ENCODE data around the gene GYPC.
"Not testable (repeated sequence)": the region's sequence is repeated elsewhere in the genome, so short reads cannot be mapped to it uniquely, and the experiment has no call there.

The GYPC gene

GRCh38 chr2:126643972-126644371 lies 12.0 kb upstream of the GYPC start:
- Mint-ChIP-seq H3K27me3 (no peaks in the 10 kb centered on the region), H3K9me3 (peaks cover 9% of the 10 kb centered on the region), H3K27ac (peak overlapping the region; percentile 88), H3K36me3 (peaks cover 5% of the 10 kb centered on the region), H3K4me1 (peaks cover 20% of the 10 kb centered on the region), H3K4me3 (no peak overlapping the region)
- ATAC-seq = no peak

- Mint-ChIP-seq H3K36me3 (peaks cover 5% of the 10 kb centered on the region), H3K9me3 (peaks cover 9% of the 10 kb centered on the region), H3K4me3 (peak overlapping the region; percentile 46), H3K27ac (peak overlapping the region; percentile 88), H3K27me3 (no peaks in the 10 kb centered on the region), H3K4me1 (peaks cover 20% of the 10 kb centered on the region)
- ATAC-seq = peak; percentile 97
These were observed 11.2 kb upstream of the GYPC start for GRCh38 chr2:126644630-126645191.

GRCh38 chr2:126645211-126645618 lies 10.7 kb upstream of the GYPC start:
- ATAC-seq = peak; percentile 85

GRCh38 chr2:126646026-126646425 lies 9.9 kb upstream of the GYPC start:
- H3K9me3 Mint-ChIP-seq = peaks cover 13% of the 10 kb centered on the region
- H3K4me3 Mint-ChIP-seq = no peak overlapping the region
- no peak for ATAC-seq

More at GRCh38 chr2:126645211-126645618, 10.7 kb upstream of the GYPC start:
- Mint-ChIP-seq H3K4me3 (no peak overlapping the region), H3K9me3 (peaks cover 9% of the 10 kb centered on the region), H3K4me1 (peaks cover 20% of the 10 kb centered on the region), H3K27me3 (no peaks in the 10 kb centered on the region), H3K36me3 (peaks cover 5% of the 10 kb centered on the region), H3K27ac (peak overlapping the region; percentile 88)

GRCh38 chr2:126647714-126648344 lies 8.1 kb upstream of the GYPC start:
- Mint-ChIP-seq H3K9me3 (peaks cover 13% of the 10 kb centered on the region), H3K36me3 (peaks cover 14% of the 10 kb centered on the region), H3K4me1 (peaks cover 20% of the 10 kb centered on the region)
- not testable (repeated sequence) for H3K27ac Mint-ChIP-seq, ATAC-seq, H3K27me3 Mint-ChIP-seq, H3K4me3 Mint-ChIP-seq

More at GRCh38 chr2:126646026-126646425, 9.9 kb upstream of the GYPC start:
- Mint-ChIP-seq H3K36me3 (peaks cover 12% of the 10 kb centered on the region), H3K4me1 (peaks cover 20% of the 10 kb centered on the region), H3K27ac (no peak overlapping the region), H3K27me3 (no peaks in the 10 kb centered on the region)

GRCh38 chr2:126648345-126648786 lies 7.6 kb upstream of the GYPC start:
- peaks cover 14% of the 10 kb centered on the region for H3K36me3 Mint-ChIP-seq
- not testable (repeated sequence) for H3K27me3 Mint-ChIP-seq, H3K4me3 Mint-ChIP-seq, ATAC-seq, H3K27ac Mint-ChIP-seq
- H3K4me1 Mint-ChIP-seq = peaks cover 20% of the 10 kb centered on the region
- peaks cover 13% of the 10 kb centered on the region for H3K9me3 Mint-ChIP-seq

- H3K27me3 Mint-ChIP-seq = no peaks in the 10 kb centered on the region
These were observed 6.9 kb upstream of the GYPC start for GRCh38 chr2:126649101-126649500.

GRCh38 chr2:126650994-126651393 lies 5.0 kb upstream of the GYPC start:
- Mint-ChIP-seq H3K4me3 (no peak overlapping the region), H3K4me1 (peaks cover 11% of the 10 kb centered on the region), H3K27ac (no peak overlapping the region), H3K27me3 (no peaks in the 10 kb centered on the region), H3K9me3 (peaks cover 4% of the 10 kb centered on the region), H3K36me3 (peaks cover 9% of the 10 kb centered on the region)
- no peak for ATAC-seq

More at GRCh38 chr2:126649101-126649500, 6.9 kb upstream of the GYPC start:
- no peak overlapping the region for H3K4me3 Mint-ChIP-seq
- peaks cover 14% of the 10 kb centered on the region for H3K36me3 Mint-ChIP-seq
- peaks cover 10% of the 10 kb centered on the region for H3K9me3 Mint-ChIP-seq
- ATAC-seq = no peak
- H3K4me1 Mint-ChIP-seq = peaks cover 15% of the 10 kb centered on the region
- H3K27ac Mint-ChIP-seq = no peak overlapping the region

GRCh38 chr2:126652323-126652891 lies 3.6 kb upstream of the GYPC start:
- H3K27me3 Mint-ChIP-seq = no peaks in the 10 kb centered on the region
- no peak overlapping the region for H3K27ac Mint-ChIP-seq
- no peak overlapping the region for H3K4me3 Mint-ChIP-seq
- peaks cover 9% of the 10 kb centered on the region for H3K36me3 Mint-ChIP-seq
- peaks cover 4% of the 10 kb centered on the region for H3K9me3 Mint-ChIP-seq
- peaks cover 20% of the 10 kb centered on the region for H3K4me1 Mint-ChIP-seq
- no peak for ATAC-seq

GRCh38 chr2:126653109-126653508 lies 2.8 kb upstream of the GYPC start:
- H3K4me1 Mint-ChIP-seq = peaks cover 27% of the 10 kb centered on the region
- ATAC-seq = no peak

GRCh38 chr2:126653761-126654160 lies 2.2 kb upstream of the GYPC start:
- Mint-ChIP-seq H3K27me3 (no peaks in the 10 kb centered on the region), H3K4me3 (no peak overlapping the region), H3K27ac (no peak overlapping the region), H3K4me1 (peaks cover 34% of the 10 kb centered on the region), H3K9me3 (peaks cover 4% of the 10 kb centered on the region), H3K36me3 (peaks cover 9% of the 10 kb centered on the region)
- ATAC-seq = no peak

More at GRCh38 chr2:126653109-126653508, 2.8 kb upstream of the GYPC start:
- peaks cover 4% of the 10 kb centered on the region for H3K9me3 Mint-ChIP-seq
- H3K4me3 Mint-ChIP-seq = no peak overlapping the region
- no peaks in the 10 kb centered on the region for H3K27me3 Mint-ChIP-seq
- H3K36me3 Mint-ChIP-seq = peaks cover 9% of the 10 kb centered on the region
- H3K27ac Mint-ChIP-seq = no peak overlapping the region

GRCh38 chr2:126655051-126655450 lies 907 bp upstream of the GYPC start:
- no peaks in the 10 kb centered on the region for H3K27me3 Mint-ChIP-seq
- H3K4me3 Mint-ChIP-seq = peak overlapping the region; percentile 85
- H3K27ac Mint-ChIP-seq = peak overlapping the region; percentile 95
- peaks cover 9% of the 10 kb centered on the region for H3K36me3 Mint-ChIP-seq
- H3K9me3 Mint-ChIP-seq = peaks cover 4% of the 10 kb centered on the region
- no peak for ATAC-seq
- H3K4me1 Mint-ChIP-seq = peaks cover 47% of the 10 kb centered on the region

GRCh38 chr2:126656431-126657147 lies 631 bp downstream of the GYPC start:
- no peaks in the 10 kb centered on the region for H3K9me3 Mint-ChIP-seq
- peaks cover 60% of the 10 kb centered on the region for H3K4me1 Mint-ChIP-seq
- peak overlapping the region; percentile 95 for H3K27ac Mint-ChIP-seq
- peaks cover 9% of the 10 kb centered on the region for H3K36me3 Mint-ChIP-seq
- peak overlapping the region; percentile 87 for H3K4me3 Mint-ChIP-seq
- ATAC-seq = peak; percentile 61
- no peaks in the 10 kb centered on the region for H3K27me3 Mint-ChIP-seq

- Mint-ChIP-seq H3K27ac (peak overlapping the region; percentile 95), H3K36me3 (peaks cover 9% of the 10 kb centered on the region), H3K27me3 (no peaks in the 10 kb centered on the region), H3K9me3 (no peaks in the 10 kb centered on the region), H3K4me1 (peaks cover 66% of the 10 kb centered on the region), H3K4me3 (peak overlapping the region; percentile 87)
- peak; percentile 35 for ATAC-seq
These were observed 1.2 kb downstream of the GYPC start for GRCh38 chr2:126657148-126657635.
